Fibroblast of skin of left biceps (primary cell): ENCODE measurements around the gene ARHGAP44.
"Not testable (repeated sequence)": the region's sequence is repeated elsewhere in the genome, so short reads cannot be mapped to it uniquely, and the experiment has no call there.

Experiments
- DNase-seq, 2 experiments: peaks; one replicate each; pipeline ENCODE4 v3.0.0-alpha.2; 2013; ENCODE audit warnings: low read depth in 2 of 2

ARHGAP44 gene

DNA sequence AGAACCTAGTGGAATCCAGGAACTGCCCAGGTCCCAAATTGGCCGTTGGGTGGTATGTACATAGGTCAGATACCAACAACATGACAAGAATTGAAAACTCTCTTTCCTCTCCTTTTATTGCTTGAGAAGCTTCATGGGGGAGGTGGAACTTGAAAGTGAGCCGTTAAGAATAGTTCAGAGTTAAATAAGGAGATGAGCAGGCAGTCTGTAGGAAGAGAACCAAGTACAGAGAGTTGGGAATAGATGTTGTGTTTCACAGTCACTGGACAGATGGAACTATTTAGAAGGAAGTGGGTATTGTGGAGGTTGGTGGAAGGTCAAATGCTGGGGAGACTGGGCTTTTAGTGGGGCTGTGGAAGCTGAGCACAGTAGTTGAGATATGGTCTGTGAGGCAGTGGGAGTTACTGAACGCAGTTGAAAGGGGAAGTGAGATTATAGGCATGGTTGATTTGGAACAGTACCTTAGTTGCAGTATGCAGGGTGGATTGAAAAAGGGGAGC, 26.4 kb downstream of the ARHGAP44 start:
- no peak for DNase-seq

DNA sequence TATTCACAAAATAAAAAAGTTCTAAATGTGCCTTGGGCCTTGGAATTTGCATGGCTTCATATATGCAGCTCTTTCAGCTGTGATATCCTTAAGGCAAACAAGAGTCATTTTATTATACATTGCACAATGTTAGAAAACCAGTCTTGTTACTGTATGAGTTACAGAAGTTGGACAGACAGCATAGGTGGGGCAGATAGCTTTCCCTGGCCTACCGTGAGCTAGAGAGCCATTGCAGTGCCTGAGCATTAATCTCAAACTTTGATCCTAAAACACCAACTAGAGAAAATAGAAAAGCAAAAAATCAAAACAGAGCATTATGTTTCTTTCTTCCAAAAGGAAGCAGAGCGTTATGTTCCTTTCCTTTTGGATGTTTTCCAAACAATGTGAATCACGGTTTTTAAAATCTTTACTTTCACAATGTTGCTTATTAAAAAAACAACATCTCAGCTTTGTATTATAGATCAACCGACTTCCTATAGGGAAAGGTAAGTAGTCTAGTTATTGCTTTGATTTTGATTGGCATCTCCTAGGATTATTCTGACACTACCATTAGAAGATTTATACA, 32.2 kb downstream of the ARHGAP44 start:
- DNase-seq: no peak

DNA sequence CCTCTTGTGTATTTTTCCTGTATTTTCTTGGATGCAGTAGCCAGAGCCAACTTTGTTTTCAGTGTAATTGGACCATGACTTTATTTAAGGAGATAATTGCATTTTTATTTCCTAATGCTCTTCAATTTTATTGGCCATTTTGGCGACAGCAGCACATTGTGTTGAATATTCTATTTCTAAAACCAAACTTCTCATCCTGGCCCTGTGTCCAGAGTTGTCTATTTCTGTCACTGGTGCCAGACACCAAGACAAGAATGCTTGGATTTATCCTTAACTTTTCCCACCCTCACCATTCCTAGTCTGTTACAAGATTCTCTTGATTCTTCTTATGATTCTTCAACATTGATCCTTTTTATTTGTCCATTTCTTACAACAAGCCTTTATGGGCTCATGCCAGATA, 37.1 kb downstream of the ARHGAP44 start:
- DNase-seq: no peak

DNA sequence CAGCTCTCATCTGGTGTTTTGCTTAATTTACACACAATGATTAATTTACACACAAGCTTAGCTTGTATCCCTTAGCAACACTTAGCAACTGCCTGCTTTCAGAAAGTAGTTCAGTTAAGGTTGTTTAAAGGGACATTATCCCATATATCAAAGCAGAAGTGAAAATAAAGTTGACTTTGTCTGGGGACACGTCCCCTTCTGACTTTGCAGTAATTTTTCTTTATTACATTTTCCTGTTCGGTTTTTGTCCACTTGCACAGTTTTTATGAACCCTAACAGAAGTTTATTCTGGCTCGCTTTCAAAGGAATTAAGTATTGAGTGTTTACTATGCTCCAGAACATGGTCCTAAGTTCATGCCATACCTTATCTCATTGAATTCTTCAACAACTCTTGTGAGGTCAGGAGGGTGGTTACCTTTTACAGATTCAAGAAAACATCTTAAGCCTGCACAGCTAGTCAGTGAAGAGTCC, 41.5 kb downstream of the ARHGAP44 start:
- no peak for DNase-seq

GRCh38 chr17:12831839-12832238, 42.5 kb downstream of the ARHGAP44 start:
- DNase-seq: no peak

GRCh38 chr17:12839042-12839441, 49.7 kb downstream of the ARHGAP44 start:
- DNase-seq: no peak

- DNase-seq: no peak
Observed at GRCh38 chr17:12842936-12843335, 53.6 kb downstream of the ARHGAP44 start.

DNA sequence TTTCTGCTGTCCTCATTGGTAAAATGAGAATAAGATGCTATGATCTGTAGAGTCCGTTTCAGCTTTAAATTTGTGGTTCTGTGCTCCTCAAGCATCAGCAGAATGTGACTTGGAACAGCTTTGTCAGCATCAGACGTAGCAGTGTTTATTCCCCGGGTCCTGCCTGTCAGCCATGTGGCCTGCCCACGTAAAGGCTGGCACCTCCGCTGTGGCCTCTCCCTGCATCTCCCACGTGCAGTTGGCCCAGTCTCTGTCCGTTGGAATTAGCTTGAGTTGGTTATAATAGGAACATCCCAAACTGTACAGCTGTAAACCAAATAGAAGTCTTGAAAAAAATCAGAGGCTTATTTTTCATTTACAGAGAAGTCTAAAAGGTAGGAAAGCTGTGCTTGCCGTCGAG, 61.7 kb downstream of the ARHGAP44 start:
- DNase-seq: no peak

- no peak for DNase-seq
Observed at GRCh38 chr17:12851901-12852435, 62.7 kb downstream of the ARHGAP44 start.

- DNase-seq: no peak
Observed at GRCh38 chr17:12853921-12854320, 64.6 kb downstream of the ARHGAP44 start.

GRCh38 chr17:12856416-12856815, 67.1 kb downstream of the ARHGAP44 start:
- no peak for DNase-seq

DNA sequence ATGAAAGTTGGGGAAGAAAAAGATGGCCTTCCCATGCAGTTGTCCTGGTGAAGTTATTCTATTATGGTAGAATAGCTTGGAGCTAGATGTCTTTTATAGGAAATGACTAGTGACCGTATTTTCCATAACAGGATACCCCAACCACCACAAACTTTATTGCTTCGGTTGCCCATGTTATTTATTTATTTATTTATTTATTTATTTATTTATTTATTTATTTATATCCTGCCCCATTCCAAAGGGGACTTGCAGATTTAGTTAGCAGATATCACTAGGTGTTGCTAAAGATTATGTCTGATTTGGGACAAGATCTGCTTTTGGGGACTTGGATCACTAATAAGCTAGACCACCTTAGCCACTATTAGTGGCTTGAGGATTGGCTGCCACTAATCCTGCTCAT, 68.3 kb downstream of the ARHGAP44 start:
- no peak for DNase-seq

DNA sequence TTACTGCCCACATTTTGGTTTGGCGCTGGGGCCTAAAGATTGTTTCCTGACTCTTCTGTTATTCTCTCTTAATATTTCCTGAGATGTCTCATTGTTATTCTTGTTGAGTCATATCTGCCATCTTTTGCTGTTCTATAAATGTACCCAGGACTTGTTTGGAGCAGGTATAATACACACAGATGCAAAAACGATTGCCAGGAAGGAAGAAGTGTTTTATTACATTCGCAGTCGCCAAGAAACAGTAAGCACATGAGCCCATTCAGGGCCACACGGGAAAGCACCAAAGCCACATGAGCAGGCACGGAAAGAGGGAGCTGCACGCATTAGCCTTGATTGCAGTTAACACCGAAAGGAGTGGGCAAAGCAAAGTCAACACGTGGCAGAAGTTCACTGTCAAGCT, 70.2 kb downstream of the ARHGAP44 start:
- DNase-seq: no peak

- no peak for DNase-seq
Observed at GRCh38 chr17:12865769-12866168, 76.5 kb downstream of the ARHGAP44 start.

DNA sequence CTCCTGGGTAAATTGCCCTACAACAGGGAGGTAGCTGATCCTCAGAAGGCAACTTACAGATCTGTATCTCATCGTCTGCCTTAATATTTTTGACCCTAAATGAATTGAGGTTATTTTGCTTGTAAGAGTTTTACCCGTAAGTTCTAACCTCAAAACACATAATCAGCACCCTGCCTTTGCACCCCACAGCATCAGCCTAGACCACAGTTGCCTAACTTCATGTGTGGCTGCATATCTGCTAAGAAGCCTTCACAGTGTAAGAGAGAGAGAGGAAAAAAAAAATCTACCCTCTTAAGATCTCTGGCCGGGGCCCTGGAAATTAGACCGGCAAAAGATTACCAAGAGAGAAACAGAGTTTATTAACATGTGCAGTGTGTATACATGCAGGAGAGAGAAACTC, 76.9 kb downstream of the ARHGAP44 start:
- DNase-seq: no peak

GRCh38 chr17:12867726-12868125, 78.4 kb downstream of the ARHGAP44 start:
- no peak for DNase-seq

DNA sequence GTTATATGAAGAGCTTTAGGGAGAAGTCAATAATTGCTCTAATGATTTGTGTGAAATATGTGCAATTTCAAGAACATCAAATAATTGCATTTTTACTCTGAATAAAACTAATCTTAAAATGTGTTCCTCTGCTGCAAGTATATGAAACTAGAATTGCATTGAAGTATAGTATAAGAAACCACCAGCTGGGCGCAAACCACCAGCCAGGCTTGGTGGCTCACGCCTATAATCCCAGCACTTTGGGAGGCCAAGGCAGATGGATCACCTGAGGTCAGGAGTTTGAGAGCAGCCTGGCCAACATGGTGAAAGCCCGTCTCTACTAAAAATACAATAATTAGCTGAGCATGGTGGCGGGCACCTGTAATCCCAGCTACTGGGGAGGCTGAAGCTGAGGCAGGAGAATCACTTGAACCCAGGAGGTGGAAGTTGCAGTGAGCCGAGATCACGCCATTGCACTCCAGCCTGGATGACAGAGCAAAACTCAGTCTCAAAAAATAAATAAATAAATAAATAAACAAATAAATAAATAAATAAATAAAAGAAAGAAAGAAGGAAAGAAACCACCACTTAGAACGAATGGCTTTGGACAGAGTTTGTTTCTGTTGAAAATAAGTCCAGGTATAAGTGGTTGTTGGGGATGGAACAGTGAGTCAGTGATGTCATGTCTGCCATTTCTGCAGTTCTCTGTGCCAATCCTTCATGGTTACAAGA, 84.3 kb downstream of the ARHGAP44 start:
- DNase-seq: not testable (repeated sequence)

DNA sequence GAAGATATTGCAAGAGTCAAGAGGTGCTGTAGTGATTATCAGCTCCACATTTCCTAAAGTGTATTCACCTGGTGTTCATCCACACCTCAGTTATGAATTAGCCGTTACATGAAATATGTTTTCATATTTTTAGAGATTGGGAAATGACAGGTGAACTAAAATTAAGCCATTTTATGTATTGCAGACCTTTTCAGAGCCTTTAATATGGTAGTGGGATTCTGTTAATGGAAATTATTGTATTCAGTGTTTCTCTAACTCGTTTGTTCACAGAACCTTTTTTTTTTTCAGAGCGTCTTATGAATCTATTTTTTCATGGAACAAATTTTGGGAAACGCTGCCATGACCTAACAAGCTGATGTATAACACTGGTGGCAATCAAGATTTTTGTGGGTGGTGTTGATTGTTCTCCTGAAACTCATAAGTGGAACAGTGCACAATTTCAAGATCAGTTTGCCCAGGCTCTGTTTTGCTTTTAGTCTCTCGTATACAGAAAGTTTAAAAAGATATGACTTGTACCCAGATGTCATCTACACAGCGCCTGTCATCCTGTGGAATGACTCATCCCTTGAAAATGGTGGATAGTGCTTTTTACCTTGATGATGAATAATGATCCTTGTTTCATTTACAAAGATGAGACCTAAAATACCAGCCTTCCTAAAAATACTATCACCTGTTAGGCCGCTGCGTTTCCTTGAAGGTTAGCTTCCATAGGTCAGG, 88.8 kb downstream of the ARHGAP44 start:
- DNase-seq: no peak

GRCh38 chr17:12879096-12879495, 89.8 kb downstream of the ARHGAP44 start:
- not testable (repeated sequence) for DNase-seq

DNA sequence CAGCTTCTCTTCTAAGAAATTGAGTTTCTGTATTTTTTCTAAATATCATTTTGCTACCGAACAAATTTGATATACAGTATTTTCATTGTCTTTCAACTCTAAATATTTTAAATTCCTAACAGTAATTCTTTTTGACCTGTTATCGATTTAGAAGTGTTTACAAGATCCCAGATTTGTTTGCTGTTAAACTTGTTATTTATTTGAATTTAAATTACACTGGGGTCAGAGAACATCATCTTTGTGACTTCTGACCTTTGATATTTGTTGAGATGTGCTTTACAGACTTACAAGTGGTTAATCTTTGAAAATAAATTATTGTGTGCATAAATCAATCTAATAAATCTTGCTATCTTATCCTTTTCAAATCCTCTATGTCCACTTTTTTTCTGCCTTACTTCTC, 94.2 kb downstream of the ARHGAP44 start:
- DNase-seq: no peak

DNA sequence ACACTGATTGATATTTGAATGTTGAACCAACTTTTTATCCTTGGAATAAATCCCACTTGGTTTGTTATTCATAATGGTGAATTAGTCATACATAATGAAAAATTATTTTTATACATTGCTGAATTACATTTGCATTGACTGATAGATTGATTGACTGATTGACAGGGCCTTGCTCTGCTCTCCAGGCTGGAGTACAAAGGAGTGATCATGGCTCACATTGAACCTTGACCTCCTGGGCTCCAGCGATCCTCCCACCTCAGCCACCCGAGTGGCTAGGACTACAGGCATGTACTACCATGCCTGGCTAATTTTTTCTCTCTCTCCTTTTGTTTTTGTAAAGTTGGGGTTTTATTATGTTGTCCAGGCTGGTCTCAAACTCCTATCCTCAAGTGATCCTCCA, 97.8 kb downstream of the ARHGAP44 start:
- DNase-seq: no peak

GRCh38 chr17:12896180-12896785, 107.0 kb downstream of the ARHGAP44 start:
- DNase-seq: no peak
